GM20431 (cell line): ENCODE measurements around the gene OMP.

ENCODE experiments used
- in situ Hi-C: fragments of 300-500 bp; cut with MseI, MboI; formaldehyde crosslinking; loops from one replicate; pipeline ENCODE4 v1.15.0; 2020; ENCODE audit warnings: low sequenced_read_pairs; ENCODE audit not compliant: unreplicated experiment

The OMP gene

GRCh38 chr11:77084581-77085191 lies 18.0 kb upstream of the OMP start:
- in situ Hi-C loops: no loop called here

DNA sequence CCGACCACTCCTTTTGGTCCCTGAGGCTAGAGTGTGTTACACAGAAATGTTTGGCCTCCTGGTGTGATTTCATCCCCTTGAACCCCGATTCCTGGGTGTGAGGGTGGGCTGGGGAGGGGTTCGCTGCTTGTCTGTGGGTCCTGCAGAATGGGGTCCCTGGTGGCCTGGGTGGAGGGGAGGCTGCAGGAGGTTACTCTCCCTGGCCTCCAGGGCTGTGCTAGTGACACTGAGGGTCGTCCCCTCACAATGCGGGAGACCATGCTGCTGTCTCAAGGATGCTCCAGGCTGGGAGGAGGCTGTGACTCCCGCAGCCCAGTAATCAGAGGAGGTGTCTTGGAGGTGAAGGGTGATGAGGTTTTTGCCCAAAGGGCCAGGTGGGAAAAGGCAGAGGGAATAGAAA lies 17.0 kb upstream of the OMP start:
- in situ Hi-C loops: no loop called here

- in situ Hi-C loops: no loop called here
These were observed 15.8 kb upstream of the OMP start for GRCh38 chr11:77086521-77087472.

DNA sequence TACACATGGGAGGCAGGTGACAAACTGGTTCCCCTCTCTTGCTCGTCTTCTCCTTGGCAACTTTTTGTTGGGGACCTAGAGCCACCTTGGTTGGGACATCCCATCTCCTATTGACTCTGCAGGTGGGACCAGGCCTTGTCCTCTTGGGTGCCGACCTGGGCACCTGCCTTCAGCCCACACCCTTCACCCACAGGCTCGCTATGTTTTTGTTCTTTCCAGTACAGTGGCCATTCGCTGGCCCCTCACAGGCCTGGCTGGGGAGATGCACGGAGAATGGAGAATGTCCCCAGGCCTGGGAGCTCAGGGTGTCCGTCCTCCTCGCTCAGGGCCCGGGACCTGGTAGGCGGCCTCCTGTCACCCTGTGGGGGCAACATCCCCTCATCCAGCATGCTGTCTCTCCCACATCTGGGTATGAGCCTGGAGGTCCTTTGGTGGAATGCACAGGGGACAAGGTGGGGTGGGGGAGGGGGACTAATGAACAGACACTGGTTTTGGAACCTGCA lies 14.9 kb upstream of the OMP start:
- in situ Hi-C loops: no loop called here

DNA sequence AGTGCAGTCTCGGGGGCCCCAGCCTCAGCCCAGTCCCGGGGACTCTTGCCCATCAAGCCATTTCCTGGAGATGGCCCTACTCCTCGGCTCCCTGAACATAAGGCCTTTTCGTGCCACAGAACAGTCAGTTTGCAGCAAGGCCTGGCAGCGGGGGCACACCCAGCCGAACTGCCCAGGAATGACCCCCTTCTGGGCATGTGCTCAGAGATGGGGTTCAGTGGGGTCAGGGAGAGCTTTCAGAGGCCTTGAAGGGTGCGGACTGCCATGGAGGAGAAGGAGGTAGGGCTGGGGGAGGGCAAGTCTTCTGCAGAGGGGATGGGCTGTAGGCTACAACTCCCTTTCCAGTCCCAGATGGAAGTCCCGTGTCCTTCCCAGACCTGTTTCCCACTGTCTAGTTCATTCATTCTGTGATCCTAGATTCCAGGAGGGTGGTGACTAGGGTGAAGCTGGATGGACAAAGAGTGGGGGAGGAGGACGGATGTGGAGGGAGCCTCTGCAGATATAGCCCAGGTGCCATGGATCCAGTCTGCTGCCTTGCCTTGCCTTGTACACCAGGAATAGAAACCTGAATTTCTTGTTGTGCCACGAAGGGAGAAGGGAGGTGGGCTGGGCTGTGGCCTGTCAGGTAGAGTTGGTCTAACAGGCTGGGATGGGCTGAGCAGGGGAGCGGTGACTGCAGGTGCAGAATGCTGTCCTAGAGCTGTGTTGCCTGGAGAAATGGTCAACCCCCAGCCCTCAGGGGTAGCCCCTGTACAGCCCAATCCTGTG lies 14.2 kb upstream of the OMP start:
- in situ Hi-C loops: no loop called here

DNA sequence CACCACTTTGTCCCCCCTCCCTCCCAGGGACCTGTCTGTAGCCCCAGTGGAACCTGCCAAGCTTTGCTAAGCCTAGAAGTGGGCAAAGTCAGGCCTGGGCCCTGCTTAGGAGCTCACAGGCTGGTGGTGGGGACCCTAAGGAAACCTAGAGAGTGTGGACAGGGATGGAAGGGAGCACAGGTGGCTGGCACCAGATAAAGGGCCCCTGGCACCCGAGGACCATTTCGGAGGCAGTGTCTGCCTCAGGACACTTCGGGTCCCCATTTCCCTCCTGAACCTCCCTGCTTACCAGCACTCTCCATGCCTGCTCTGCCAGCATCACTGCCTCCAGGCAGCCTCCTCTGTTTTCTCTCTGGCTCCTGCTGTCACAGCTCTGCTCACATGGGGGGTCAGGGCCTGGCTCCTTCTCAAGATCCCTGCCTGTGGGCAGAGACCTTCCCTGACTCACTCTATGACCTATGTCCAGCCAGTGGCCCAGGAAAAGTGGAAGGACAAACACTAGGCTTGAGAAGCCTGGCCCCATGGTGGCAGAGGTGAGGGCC lies 13.6 kb upstream of the OMP start:
- in situ Hi-C loops: no loop called here

GRCh38 chr11:77090046-77090372 lies 12.6 kb upstream of the OMP start:
- in situ Hi-C loops: loop anchor here (10.0 kb wide), 1 partner anchor 45 kb away; no protein-coding TSS in a partner anchor

- in situ Hi-C loops: loop anchor here (10.0 kb wide), 1 partner anchor 46 kb away; no protein-coding TSS in a partner anchor
These were observed 12.1 kb upstream of the OMP start for GRCh38 chr11:77090373-77091111.

- in situ Hi-C loops: loop anchor here (10.0 kb wide), 1 partner anchor 47 kb away; no protein-coding TSS in a partner anchor
These were observed 11.3 kb upstream of the OMP start for GRCh38 chr11:77091146-77091940.

DNA sequence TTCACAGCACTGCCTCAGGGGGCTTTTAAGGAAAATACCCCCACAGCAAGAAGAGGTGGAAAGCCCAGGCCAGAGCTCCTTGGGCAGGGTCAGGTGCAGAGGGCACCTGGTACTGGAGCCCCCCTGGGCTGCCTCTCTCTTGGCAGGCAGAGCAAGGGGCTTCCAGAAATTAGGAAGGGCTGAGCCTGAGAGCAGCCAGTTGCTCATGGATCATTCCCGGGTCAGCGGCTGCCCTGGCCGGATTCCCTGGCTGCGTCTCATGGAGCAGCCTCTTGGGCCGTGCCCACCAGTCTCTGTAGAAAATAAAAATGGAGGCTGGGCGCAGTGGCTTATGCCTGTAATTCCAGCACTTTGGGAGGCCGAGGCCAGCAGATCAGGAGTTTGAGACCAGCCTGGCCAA lies 10.3 kb upstream of the OMP start:
- in situ Hi-C loops: loop anchor here (10.0 kb wide), 1 partner anchor 48 kb away; no protein-coding TSS in a partner anchor

GRCh38 chr11:77093056-77093891 lies 9.4 kb upstream of the OMP start:
- in situ Hi-C loops: loop anchor here (10.0 kb wide), 1 partner anchor 48 kb away; no protein-coding TSS in a partner anchor

DNA sequence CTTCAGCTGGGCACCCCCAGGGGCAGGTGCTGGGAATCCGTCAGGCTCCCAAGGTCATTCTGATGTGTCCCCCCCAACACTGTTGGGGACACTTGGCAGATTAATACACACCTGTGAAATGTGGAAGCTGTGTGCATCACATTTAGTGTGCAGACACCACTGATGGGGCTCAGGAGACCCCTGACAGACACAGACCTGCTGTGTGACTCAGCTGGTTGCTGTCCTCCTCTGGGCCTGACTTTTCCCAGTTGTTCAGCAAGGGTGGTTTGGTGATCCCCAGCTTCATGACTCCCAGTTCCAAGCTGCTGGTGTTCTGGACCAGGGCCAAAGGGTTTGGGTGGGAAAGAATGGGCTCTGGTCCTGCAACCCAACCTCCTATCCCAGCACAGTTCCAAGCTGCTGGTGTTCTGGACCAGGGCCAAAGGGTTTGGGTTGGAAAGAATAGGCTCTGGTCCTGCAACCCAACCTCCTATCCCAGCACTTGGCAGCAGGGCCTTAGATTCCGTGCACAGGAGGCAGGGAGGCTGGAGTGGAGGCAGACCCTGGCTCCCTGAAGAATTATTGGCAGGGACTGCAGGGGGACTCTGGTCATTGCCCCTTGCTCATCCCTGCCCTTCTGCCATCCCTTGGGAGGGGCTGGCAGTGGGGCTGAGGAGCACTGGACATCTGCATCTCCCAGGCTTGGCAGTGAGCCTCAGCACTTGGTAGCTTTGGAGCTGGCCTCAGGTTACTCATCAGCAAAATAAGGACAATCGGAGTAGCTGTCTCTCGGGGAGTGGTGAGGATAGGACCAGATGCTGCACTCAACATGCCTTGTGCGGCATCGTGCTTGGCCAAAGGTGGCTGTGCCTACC lies 8.4 kb upstream of the OMP start:
- in situ Hi-C loops: loop anchor here (10.0 kb wide), 1 partner anchor 49 kb away; no protein-coding TSS in a partner anchor

DNA sequence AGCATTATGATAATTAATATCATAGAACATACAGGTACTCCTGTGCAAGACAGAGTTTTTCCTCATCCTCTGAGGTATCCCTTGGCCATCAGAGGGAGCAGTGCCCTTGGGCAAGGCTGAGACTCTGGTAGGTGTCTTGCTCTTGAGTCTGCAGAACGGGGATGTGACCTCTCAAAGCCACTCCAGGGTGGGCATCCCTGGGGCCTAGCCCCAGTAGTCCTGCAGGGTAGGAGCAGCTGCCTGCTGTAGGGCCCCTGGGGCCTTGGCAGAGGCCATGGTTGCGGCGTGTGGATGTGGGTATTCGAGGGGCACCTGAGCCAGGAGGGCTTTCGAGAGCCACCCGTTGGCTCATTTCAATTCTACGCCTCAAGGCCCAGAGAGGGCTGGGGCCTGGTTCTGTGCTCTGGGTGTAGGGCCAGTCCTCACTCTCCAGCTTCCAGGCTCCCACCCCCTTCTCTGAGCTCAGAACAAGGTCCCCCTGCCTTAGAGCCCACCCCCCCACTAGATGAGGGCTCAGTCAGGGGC lies 7.7 kb upstream of the OMP start:
- in situ Hi-C loops: loop anchor here (10.0 kb wide), 1 partner anchor 50 kb away; no protein-coding TSS in a partner anchor

GRCh38 chr11:77095551-77096490 lies 6.8 kb upstream of the OMP start:
- in situ Hi-C loops: loop anchor here (10.0 kb wide), 1 partner anchor 51 kb away; no protein-coding TSS in a partner anchor

DNA sequence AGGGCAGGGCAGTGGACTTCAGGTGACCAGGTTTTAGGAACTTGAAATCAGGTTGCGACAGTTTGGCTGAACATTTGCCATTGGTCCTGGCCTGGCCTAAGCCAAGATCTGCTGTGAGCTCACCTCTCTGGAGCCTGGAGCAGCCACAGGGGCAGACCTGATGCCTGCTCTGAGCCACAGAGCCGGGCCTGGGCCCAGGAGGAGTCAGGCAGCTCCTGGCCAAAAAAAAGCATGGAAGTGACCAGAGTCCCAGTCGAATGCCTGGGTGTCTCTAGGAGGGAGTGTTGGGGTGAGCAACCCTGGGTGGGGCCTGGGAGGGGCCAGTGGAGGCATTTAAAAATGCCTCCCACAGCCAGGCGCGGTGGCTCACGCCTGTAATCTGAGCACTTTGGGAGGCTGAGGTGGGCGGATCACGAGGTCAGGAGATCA lies 6.0 kb upstream of the OMP start:
- in situ Hi-C loops: loop anchor here (10.0 kb wide), 1 partner anchor 52 kb away; no protein-coding TSS in a partner anchor
